HG02981 (cell line): ENCODE data around the gene HDAC7.

ENCODE experiments used
- ATAC-seq: cut with Tn5 transposase; IDR thresholded peaks from one replicate; pipeline ENCODE4 v1.9.1; 2021; ENCODE audit warnings: mild to moderate bottlenecking, moderate library complexity; ENCODE audit not compliant: unreplicated experiment

The HDAC7 gene

GRCh38 chr12:47769234-47770085, 50.2 kb downstream of the HDAC7 start:
- no peak for ATAC-seq

GRCh38 chr12:47768323-47768811, 51.3 kb downstream of the HDAC7 start:
- ATAC-seq, result no peak

DNA sequence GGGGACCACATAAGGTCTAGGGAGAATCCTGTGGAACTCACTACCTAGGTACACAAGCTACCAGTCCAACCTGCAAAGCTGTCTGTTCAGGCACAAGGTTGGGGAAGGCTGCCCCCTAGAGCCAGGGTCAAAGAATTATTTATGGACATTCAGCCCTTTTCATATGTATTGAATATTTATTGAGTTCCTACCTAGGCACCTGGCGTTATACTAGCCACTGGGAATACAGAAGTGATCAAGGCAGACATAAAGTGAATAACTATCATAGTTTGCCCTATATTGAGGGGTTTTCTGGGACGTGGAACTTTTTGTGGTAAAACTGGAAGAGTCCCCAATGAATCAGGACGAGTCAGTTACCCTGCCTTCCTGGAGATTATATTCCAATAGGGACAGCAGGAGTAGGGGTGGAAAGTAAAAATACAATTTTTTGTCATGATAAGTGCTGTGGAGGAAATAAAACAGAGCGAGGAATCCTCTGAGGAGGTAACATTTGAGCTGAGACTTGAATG, 52.4 kb downstream of the HDAC7 start:
- ATAC-seq, result peak; percentile 54

DNA sequence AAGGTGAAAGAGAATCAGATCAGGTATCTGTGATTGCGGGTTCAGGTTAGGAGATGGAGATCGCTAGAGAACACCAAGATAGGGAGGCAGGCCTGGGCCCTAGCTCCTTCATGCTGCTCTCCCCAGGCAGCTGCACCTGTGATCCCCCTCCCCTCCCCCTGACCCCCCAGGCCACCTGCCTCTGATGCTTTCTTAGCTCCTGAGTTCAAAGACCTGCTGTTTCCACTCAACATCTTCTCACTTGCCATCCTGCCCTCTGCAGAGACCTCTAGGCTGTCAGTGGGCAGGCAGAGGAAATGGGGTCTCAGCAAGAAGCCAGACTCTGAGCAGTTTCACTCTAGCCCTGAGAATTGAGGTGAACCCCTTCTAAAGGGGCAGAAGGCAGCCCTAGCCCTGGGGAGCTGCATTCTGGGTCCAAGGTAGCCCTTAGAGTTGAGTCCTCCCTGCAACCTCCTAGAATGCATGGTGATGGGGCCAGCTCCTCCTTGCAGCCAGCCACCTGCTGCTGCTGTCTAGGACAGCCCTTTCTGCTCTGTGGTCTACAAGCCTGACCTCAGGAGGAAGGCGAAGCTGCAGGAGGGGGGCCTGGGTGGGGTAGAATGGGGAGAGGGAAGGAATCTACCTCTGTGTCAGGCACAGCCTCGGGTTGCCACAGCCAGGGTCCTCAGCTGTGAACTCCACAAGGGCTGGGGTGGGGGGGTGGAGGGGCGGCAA, 53.0 kb downstream of the HDAC7 start:
- no peak for ATAC-seq

- no peak for ATAC-seq
These were observed 56.0 kb downstream of the HDAC7 start for GRCh38 chr12:47763481-47764346.

GRCh38 chr12:47762850-47763465, 56.7 kb downstream of the HDAC7 start:
- no peak for ATAC-seq

GRCh38 chr12:47758834-47759690, 60.6 kb downstream of the HDAC7 start, which contains the start of gene RAPGEF3:
RAPGEF3 (minus strand) TSS chr12:47758880; CDS start chr12:47758556, 324 bp downstream.
- ATAC-seq, result peak; percentile 54

DNA sequence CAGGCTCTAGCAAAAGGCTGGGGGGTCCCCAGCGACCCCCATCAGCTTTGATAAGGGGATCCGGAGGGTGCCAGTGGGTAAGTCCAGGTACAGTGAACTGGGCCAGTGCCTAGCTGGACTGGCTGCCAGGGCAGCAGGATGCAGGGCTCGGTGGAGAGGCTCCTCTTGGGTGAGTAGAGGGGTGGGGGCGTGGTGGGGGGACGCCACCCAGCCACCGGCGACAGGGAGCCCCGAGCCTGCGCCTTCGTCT, 61.2 kb downstream of the HDAC7 start:
- ATAC-seq, result no peak

- ATAC-seq, result no peak
These were observed 61.7 kb downstream of the HDAC7 start for GRCh38 chr12:47757840-47758583.

DNA sequence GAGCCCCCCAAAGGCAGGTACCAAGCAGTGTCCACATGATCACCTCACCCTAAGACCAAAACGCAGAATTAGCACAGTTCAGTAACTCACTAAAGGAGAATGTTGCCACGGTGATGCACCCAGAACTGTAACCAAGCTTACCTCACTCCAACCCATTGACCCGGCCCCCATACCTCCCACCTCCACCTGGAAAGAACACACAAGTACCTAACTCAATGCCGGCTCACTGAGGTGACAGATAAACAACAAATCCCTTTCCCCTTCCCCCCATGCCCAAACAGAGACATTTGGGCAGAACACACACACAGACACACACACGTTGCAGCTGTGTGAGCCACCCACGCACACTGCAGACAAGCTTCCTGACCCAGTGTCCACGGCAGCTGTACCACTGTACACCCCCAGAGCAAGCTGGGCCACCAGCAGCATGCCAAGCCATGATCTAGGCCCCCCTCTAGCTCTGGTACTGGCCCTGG, 62.3 kb downstream of the HDAC7 start:
- ATAC-seq, result no peak

DNA sequence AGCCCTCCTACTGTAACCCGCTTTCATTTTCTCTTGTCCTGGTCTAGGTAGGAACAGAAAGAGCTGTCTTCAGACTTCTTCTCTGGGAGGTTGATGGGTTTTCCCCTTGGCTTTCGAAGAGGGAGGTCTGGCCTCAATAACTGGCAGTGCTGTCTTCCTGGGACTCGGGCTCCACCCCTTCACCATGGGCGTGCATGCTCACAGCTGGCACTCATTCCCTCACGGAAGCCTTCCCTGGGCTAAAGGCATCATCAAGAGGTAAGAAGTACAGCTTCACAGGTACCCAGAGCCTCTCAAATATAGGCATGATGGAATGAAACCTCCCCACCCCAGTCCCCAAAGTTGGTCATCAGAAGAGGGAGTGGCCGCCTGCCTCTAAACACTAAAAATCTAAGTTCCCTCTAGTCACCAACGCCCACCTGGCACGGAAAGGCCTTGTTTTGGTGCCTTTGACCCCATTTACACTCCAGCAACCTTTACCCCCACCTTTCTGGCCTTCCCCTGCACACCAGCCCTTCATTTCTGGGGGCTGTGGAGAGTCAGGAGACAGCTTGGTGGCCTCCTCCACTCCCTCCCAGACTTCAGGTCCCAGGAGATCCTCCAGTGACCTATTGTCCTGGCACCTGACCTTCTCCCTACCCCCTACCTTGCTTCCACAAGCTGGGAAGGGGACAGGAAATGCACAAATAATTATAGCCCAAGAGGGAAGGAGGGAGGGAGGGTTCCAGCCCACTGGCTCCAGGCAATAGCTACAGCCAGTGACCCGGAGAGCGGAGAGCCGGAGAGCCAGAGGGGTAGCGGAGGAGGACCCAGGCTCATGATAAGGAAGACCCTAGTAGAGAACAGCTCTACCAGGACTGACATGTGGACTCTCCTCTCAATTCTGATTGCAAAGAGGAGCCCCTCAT, 63.8 kb downstream of the HDAC7 start:
- ATAC-seq, result peak; percentile 60

- peak; percentile 28 for ATAC-seq
These were observed 64.8 kb downstream of the HDAC7 start for GRCh38 chr12:47754881-47755280.

GRCh38 chr12:47754126-47754525, 65.6 kb downstream of the HDAC7 start:
- no peak for ATAC-seq

- no peak for ATAC-seq
These were observed 66.4 kb downstream of the HDAC7 start for GRCh38 chr12:47753021-47754001.

GRCh38 chr12:47752552-47752951, 67.2 kb downstream of the HDAC7 start:
- ATAC-seq, result no peak

DNA sequence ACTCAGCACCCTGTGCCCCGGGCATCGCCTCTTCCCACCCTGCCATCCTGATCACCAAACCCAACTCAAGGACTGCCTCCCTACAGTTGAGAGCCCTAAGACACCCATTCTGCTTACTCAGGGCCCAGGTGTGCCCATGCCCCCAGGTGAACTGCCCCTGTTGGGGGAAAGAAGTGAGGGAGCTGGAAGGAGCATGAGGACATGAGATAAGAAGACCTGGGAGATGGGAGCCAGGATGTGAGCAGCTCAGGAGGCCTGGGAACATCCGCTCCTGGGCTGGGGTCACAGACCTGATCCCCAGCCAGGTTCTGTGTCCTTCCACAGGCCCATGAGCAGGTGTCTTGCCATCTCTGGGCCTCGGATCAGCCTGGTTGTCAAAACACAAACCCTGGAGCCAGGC, 67.6 kb downstream of the HDAC7 start:
- ATAC-seq, result no peak

DNA sequence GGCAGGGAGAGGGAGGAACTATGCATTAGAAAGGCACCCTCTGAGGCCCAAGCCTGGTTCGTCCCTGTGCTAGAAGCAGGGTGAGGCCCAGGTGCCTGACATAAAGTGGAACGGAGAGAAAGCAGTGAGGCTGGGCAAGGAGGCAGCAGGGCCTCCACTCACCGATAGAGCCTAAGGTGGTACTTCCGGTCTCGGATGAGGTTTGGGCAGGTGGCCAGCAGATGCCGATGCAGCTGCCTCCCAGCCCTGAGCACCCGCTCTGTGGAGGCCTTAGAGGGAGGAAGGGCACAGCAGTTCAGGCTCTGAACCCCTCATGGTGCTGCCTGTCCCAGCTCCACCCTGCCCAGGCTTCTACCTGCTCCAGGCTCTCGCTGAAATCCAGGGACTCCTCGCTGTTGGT, 68.1 kb downstream of the HDAC7 start:
- ATAC-seq, result no peak
